ENCODE measurements around the gene BCL2L14. TPM values are rescaled to one million over a fixed set of nuclear protein-coding genes. Genes with fewer than 3 reads are reported as not detected.

The BCL2L14 gene
- total and polyA plus RNA-seq, 2 donors (not counting 1 experiment from before 2014, with no cell fraction given), result 0.04 TPM; not detected in 1

- POLR2A ChIA-PET, result no interaction called here
- intact Hi-C loops (cut with micrococcal nuclease), result no loop called here
- Mint-ChIP-seq H3K27ac (no peak overlapping the region), H3K4me1 (no peaks in the 10 kb centered on the region), H3K9me3 (ENCODE audit: insufficient read depth) (no peaks in the 10 kb centered on the region), H3K27me3 (no peaks in the 10 kb centered on the region), H3K4me3 (no peak overlapping the region)
- no peaks in the 10 kb centered on the region for H3K27me3 ChIP-seq (replicated peaks in 1 of 4; ENCODE audit: control extremely low read depth in 1 of 4, control insufficient read depth in 3 of 4, insufficient read depth in 4 of 4, low read length in 3 of 4)
- TF ChIP-seq CTCF (IDR thresholded peaks at IDR 0.05), result no peak
- TF ChIP-seq EZH2 (IDR thresholded peaks at IDR 0.05; ENCODE audit: borderline replicate concordance, insufficient read depth, low read depth, low read length, poor library complexity, severe bottlenecking), result no peak
- H3K27ac ChIP-seq (ENCODE audit: low read length in 2 of 2), result no peak overlapping the region
- H3K4me3 ChIP-seq (ENCODE audit: control extremely low read depth in 1 of 5, extremely low read depth in 1 of 5, insufficient read depth in 1 of 5, low read depth in 2 of 5, low read length in 4 of 5), result no peak overlapping the region
- WGBS (ENCODE audit: insufficient coverage), result 86% methylated on average over 1 of the region's 4 CpGs
- ATAC-seq (ENCODE audit: low read depth), result no peak
- CTCF ChIA-PET, result no interaction called here
- no peak overlapping the region for H2AFZ ChIP-seq (ENCODE audit: insufficient read depth, low read depth, low read length, poor library complexity, severe bottlenecking)
- no peaks in the 10 kb centered on the region for H4K20me1 ChIP-seq (ENCODE audit: control insufficient read depth, insufficient read depth, low read length, poor library complexity, severe bottlenecking)
- no peaks in the 10 kb centered on the region for H3K36me3 ChIP-seq (replicated peaks in 1 of 2; ENCODE audit: control extremely low read depth in 1 of 2, control insufficient read depth in 1 of 2, extremely low read depth in 1 of 2, insufficient read depth in 2 of 2, low read length in 1 of 2)
- no peaks in the 10 kb centered on the region for H3K4me1 ChIP-seq (ENCODE audit: control insufficient read depth in 2 of 2, insufficient read depth in 2 of 2, low read length in 2 of 2)
- H3K4me2 ChIP-seq (replicated peaks; ENCODE audit: low read depth, low read length, poor library complexity, severe bottlenecking), result no peak overlapping the region
- no peaks in the 10 kb centered on the region for H3K79me2 ChIP-seq (ENCODE audit: control insufficient read depth, insufficient read depth, low read length)
- no peak overlapping the region for H3K9ac ChIP-seq (ENCODE audit: low read length)
- H3K9me3 ChIP-seq (ENCODE audit: control extremely low read depth in 1 of 3, control insufficient read depth in 2 of 3, insufficient read depth in 1 of 3, low read length in 2 of 3), result no peaks in the 10 kb centered on the region
- no peak for DNase-seq
These were observed 44.8 kb downstream of the BCL2L14 start for GRCh38 chr12:12115514-12115913.

GRCh38 chr12:12116677-12117076, 45.9 kb downstream of the BCL2L14 start:
- TF ChIP-seq EZH2 (IDR thresholded peaks at IDR 0.05; ENCODE audit: borderline replicate concordance, insufficient read depth, low read depth, low read length, poor library complexity, severe bottlenecking) (no peak), CTCF (IDR thresholded peaks at IDR 0.05) (no peak)
- Mint-ChIP-seq H3K27ac (no peak overlapping the region), H3K9me3 (ENCODE audit: insufficient read depth) (no peaks in the 10 kb centered on the region), H3K4me1 (no peaks in the 10 kb centered on the region), H3K4me3 (no peak overlapping the region), H3K27me3 (no peaks in the 10 kb centered on the region)
- intact Hi-C loops (cut with micrococcal nuclease), result no loop called here
- DNase-seq, result no peak
- Histone ChIP-seq H3K79me2 (ENCODE audit: control insufficient read depth, insufficient read depth, low read length) (no peaks in the 10 kb centered on the region), H3K4me1 (ENCODE audit: control insufficient read depth in 2 of 2, insufficient read depth in 2 of 2, low read length in 2 of 2) (no peaks in the 10 kb centered on the region), H3K9ac (ENCODE audit: low read length) (no peak overlapping the region), H3K27ac (ENCODE audit: low read length in 2 of 2) (no peak overlapping the region), H3K9me3 (ENCODE audit: control extremely low read depth in 1 of 3, control insufficient read depth in 2 of 3, insufficient read depth in 1 of 3, low read length in 2 of 3) (no peaks in the 10 kb centered on the region), H4K20me1 (ENCODE audit: control insufficient read depth, insufficient read depth, low read length, poor library complexity, severe bottlenecking) (no peaks in the 10 kb centered on the region), H3K4me3 (ENCODE audit: control extremely low read depth in 1 of 5, extremely low read depth in 1 of 5, insufficient read depth in 1 of 5, low read depth in 2 of 5, low read length in 4 of 5) (no peak overlapping the region), H3K36me3 (replicated peaks in 1 of 2; ENCODE audit: control extremely low read depth in 1 of 2, control insufficient read depth in 1 of 2, extremely low read depth in 1 of 2, insufficient read depth in 2 of 2, low read length in 1 of 2) (no peaks in the 10 kb centered on the region), H2AFZ (ENCODE audit: insufficient read depth, low read depth, low read length, poor library complexity, severe bottlenecking) (no peak overlapping the region), H3K4me2 (replicated peaks; ENCODE audit: low read depth, low read length, poor library complexity, severe bottlenecking) (no peak overlapping the region), H3K27me3 (replicated peaks in 1 of 4; ENCODE audit: control extremely low read depth in 1 of 4, control insufficient read depth in 3 of 4, insufficient read depth in 4 of 4, low read length in 3 of 4) (no peaks in the 10 kb centered on the region)
- ATAC-seq (ENCODE audit: low read depth), result no peak
- CTCF ChIA-PET, result no interaction called here
- WGBS (ENCODE audit: insufficient coverage), result no CpG with 5 or more reads among the region's 2 CpGs
- POLR2A ChIA-PET, result no interaction called here

Data from B cell (primary cell).